Camera-type eye (tissue), 1 donor: Measurements from ENCODE around the gene TXNDC16. TPM values are rescaled to one million over a fixed set of nuclear protein-coding genes. Genes with fewer than 3 reads are reported as not detected.

Experiments used
- total RNA-seq: library from RNA; depleted of rRNA; stranded (reverse); fragments of >200 nt; gene quantifications from one replicate; pipeline ENCODE4 v1.2.3, GENCODE V29; 2014

Gene TXNDC16
- total RNA-seq = 37.0 TPM

DNA sequence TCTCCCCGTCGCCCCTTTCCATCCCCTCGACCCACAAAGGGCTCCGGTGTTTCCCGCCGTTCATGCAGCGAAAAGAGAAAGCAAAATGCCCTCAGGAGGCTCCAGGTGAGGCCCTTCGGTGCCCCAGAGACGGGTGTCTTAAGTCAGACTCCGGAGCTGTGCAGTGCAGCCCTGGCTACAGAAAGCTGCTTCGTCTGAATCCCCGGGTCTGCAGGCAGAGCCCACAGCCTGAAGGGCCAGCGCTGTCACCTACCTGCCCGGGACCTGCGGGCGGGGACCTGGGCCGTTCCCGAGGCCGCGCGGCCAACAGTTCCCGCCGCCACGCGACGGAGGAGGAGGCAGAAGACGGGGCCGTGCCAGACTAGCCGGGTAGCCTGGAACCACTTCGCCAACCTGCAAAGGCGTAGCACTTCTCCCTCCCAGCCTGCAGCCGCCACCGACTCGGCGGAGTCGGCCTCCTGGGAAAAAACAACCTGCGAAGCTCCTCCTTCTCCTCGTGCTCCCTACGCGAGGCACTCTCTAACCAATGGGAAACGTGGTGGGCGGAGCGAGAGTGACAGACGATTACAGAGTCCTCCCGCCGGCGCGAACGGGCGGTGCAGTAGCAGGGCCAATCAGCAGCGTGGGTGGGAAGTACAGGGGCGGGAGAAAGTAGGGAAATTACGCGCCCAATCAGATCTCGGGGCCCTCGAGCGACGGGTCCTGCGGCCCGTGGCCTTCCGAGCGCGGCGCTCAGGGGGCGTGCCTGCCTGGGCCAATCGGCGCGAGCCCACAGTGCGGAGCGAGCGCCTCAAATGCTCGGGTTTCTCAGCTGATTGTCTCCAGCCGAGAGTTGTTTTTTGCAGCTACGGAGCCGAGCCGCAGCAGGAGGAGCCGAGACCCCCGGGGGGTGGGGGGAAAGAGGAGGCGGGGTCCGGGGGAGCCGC, at the start of gene TXNDC16, which contains the start of gene GPR137C:
TSS of gene TXNDC16 (minus strand) at position 443 of the 926 bp plus-strand sequence. CDS start 8,948 bp downstream, outside the sequence.
TSS of gene GPR137C (plus strand) at position 774 of the 926 bp plus-strand sequence. CDS start 312 bp downstream, outside the sequence.

Other genes starting within 250 kb of the TXNDC16 start
- 7.5 TPM for gene PTGER2, start 238.2 kb downstream of the TXNDC16 start, total RNA-seq
- gene GPR137C, start 331 bp upstream of the TXNDC16 start, total RNA-seq = 42.0 TPM
- gene ERO1A, start 143.1 kb upstream of the TXNDC16 start, total RNA-seq = 49.6 TPM
- gene PSMC6, start 154.7 kb upstream of the TXNDC16 start, total RNA-seq = 128 TPM
- 24.0 TPM for gene STYX, start 177.7 kb upstream of the TXNDC16 start, total RNA-seq
- 18.7 TPM for gene GNPNAT1, start 239.1 kb upstream of the TXNDC16 start, total RNA-seq